ENCODE measurements around the gene MRPS31. TPM values are rescaled to one million over a fixed set of nuclear protein-coding genes. Genes with fewer than 3 reads are reported as not detected.
A peak's percentile ranks its signal among the peaks of the same experiment; 100 is the strongest.

Gene MRPS31
- total RNA-seq, 1 donor from 2014 or later, result 15.1 TPM

DNA sequence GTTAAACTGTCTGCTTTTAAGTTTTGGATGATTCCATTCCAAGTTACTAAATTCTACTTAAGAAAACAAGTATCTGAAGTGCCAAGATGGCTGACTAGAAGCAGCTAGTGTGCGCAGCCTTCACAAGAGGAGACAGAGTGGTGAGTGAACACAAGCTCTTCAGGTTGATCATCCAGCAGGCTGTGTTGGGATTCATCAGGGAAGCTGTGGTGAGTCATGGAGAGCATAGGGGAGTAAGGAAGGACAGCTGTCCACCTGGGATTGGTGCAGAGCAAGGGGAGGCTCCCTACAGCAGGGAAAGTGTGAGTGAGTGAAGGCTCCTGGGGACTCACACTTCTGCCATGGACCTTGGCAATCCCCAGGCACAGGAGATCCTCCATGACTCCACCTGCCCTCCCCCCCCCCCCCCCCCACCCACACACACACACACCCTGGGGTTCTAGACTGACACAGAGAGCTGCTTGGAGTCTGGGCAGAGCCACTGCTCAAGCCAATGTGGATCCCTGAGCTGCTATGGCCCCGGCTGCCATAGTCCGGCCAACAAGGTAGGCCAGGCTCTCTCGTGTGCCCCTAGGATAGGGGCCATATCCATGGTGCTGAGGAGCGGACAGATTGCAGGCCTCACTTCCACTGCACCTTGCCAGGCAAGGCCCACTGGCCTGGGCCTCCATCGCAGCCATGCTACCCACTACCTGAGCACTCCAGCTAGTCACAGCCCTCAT is 41.9 kb upstream of the MRPS31 start:
- no peaks in the 10 kb centered on the region for H3K4me1 Mint-ChIP-seq (ENCODE audit: low read depth, unreplicated experiment)
- no peak overlapping the region for H3K4me3 Mint-ChIP-seq (ENCODE audit: unreplicated experiment)
- no peaks in the 10 kb centered on the region for H3K27me3 Mint-ChIP-seq (ENCODE audit: low read depth, unreplicated experiment)
- Histone ChIP-seq H3K9ac (ENCODE audit: low read length) (no peak overlapping the region), H3K4me3 (ENCODE audit: insufficient read depth, low read depth, low read length) (no peak overlapping the region), H2AFZ (ENCODE audit: low read depth, low read length) (no peak overlapping the region), H3K36me3 (ENCODE audit: insufficient read depth, low read length) (peaks cover 10% of the 10 kb centered on the region), H3K4me2 (ENCODE audit: low read length) (no peak overlapping the region), H3K9me3 (ENCODE audit: insufficient read depth, low read depth, low read length) (no peaks in the 10 kb centered on the region), H3K79me2 (ENCODE audit: insufficient read depth, low read length) (no peaks in the 10 kb centered on the region), H3K27me3 (ENCODE audit: insufficient read depth, low read length) (no peaks in the 10 kb centered on the region), H3K4me1 (ENCODE audit: insufficient read depth, low read length) (no peaks in the 10 kb centered on the region), H4K20me1 (ENCODE audit: insufficient read depth, low read length) (no peaks in the 10 kb centered on the region), H3K27ac (ENCODE audit: low read depth, low read length) (no peak overlapping the region)
- TF ChIP-seq, protein P1, sequence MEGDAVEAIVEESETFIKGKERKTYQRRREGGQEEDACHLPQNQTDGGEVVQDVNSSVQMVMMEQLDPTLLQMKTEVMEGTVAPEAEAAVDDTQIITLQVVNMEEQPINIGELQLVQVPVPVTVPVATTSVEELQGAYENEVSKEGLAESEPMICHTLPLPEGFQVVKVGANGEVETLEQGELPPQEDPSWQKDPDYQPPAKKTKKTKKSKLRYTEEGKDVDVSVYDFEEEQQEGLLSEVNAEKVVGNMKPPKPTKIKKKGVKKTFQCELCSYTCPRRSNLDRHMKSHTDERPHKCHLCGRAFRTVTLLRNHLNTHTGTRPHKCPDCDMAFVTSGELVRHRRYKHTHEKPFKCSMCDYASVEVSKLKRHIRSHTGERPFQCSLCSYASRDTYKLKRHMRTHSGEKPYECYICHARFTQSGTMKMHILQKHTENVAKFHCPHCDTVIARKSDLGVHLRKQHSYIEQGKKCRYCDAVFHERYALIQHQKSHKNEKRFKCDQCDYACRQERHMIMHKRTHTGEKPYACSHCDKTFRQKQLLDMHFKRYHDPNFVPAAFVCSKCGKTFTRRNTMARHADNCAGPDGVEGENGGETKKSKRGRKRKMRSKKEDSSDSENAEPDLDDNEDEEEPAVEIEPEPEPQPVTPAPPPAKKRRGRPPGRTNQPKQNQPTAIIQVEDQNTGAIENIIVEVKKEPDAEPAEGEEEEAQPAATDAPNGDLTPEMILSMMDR (IDR thresholded peaks at IDR 0.05; ENCODE audit: insufficient read depth, low read depth, low read length), result no peak
- no peak for TF ChIP-seq EZH2 (IDR thresholded peaks at IDR 0.05; ENCODE audit: insufficient read depth, low read length)
- H3K36me3 Mint-ChIP-seq (ENCODE audit: low read depth, unreplicated experiment), result peaks cover 24% of the 10 kb centered on the region
- peaks cover 9% of the 10 kb centered on the region for H3K9me3 Mint-ChIP-seq (ENCODE audit: unreplicated experiment)
- FAIRE-seq, result no peak
- H3K27ac Mint-ChIP-seq (ENCODE audit: unreplicated experiment), result no peak overlapping the region
- peak; percentile 17 for DNase-seq (ENCODE audit: low read depth)

GRCh38 chr13:40812102-40812501 is 41.1 kb upstream of the MRPS31 start:
- Mint-ChIP-seq H3K36me3 (ENCODE audit: low read depth, unreplicated experiment) (peaks cover 24% of the 10 kb centered on the region), H3K27ac (ENCODE audit: unreplicated experiment) (no peak overlapping the region), H3K27me3 (ENCODE audit: low read depth, unreplicated experiment) (no peaks in the 10 kb centered on the region), H3K4me3 (ENCODE audit: unreplicated experiment) (no peak overlapping the region), H3K4me1 (ENCODE audit: low read depth, unreplicated experiment) (no peaks in the 10 kb centered on the region), H3K9me3 (ENCODE audit: unreplicated experiment) (peaks cover 9% of the 10 kb centered on the region)
- no peak for DNase-seq (ENCODE audit: low read depth)
- Histone ChIP-seq H3K27me3 (ENCODE audit: insufficient read depth, low read length) (no peaks in the 10 kb centered on the region), H4K20me1 (ENCODE audit: insufficient read depth, low read length) (no peaks in the 10 kb centered on the region), H3K36me3 (ENCODE audit: insufficient read depth, low read length) (peaks cover 10% of the 10 kb centered on the region), H3K9me3 (ENCODE audit: insufficient read depth, low read depth, low read length) (no peaks in the 10 kb centered on the region), H3K9ac (ENCODE audit: low read length) (no peak overlapping the region), H3K4me2 (ENCODE audit: low read length) (no peak overlapping the region), H3K79me2 (ENCODE audit: insufficient read depth, low read length) (no peaks in the 10 kb centered on the region), H3K4me1 (ENCODE audit: insufficient read depth, low read length) (no peaks in the 10 kb centered on the region), H3K4me3 (ENCODE audit: insufficient read depth, low read depth, low read length) (no peak overlapping the region), H2AFZ (ENCODE audit: low read depth, low read length) (no peak overlapping the region), H3K27ac (ENCODE audit: low read depth, low read length) (no peak overlapping the region)
- FAIRE-seq, result no peak
- TF ChIP-seq, protein P1 (IDR thresholded peaks at IDR 0.05; ENCODE audit: insufficient read depth, low read depth, low read length), result no peak
- TF ChIP-seq EZH2 (IDR thresholded peaks at IDR 0.05; ENCODE audit: insufficient read depth, low read length), result no peak

DNA sequence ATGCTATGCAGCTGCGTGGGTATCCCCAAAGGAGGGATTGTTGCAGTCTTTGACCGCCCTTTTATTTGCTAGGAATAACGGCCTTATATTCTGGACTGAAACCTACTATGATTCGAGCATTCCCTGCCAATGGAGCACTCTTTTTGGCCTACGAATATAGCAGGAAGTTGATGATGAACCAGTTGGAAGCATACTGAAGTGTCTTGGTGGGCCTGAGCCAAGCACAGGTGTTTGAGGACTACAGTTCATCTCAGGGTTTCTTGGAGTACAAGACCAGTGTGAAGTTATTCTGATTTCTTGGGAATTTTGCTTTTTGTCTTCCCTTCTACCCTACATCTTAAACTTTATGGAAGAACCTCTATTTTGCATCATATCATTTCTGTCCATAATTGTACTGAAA is 38.5 kb upstream of the MRPS31 start:
- Histone ChIP-seq H2AFZ (ENCODE audit: low read depth, low read length) (no peak overlapping the region), H4K20me1 (ENCODE audit: insufficient read depth, low read length) (no peaks in the 10 kb centered on the region), H3K79me2 (ENCODE audit: insufficient read depth, low read length) (no peaks in the 10 kb centered on the region), H3K27ac (ENCODE audit: low read depth, low read length) (no peak overlapping the region), H3K4me2 (ENCODE audit: low read length) (no peak overlapping the region), H3K27me3 (ENCODE audit: insufficient read depth, low read length) (no peaks in the 10 kb centered on the region), H3K36me3 (ENCODE audit: insufficient read depth, low read length) (peaks cover 17% of the 10 kb centered on the region), H3K4me3 (ENCODE audit: insufficient read depth, low read depth, low read length) (no peak overlapping the region), H3K9me3 (ENCODE audit: insufficient read depth, low read depth, low read length) (no peaks in the 10 kb centered on the region), H3K9ac (ENCODE audit: low read length) (no peak overlapping the region), H3K4me1 (ENCODE audit: insufficient read depth, low read length) (no peaks in the 10 kb centered on the region)
- DNase-seq (ENCODE audit: low read depth), result no peak
- Mint-ChIP-seq H3K4me3 (ENCODE audit: unreplicated experiment) (no peak overlapping the region), H3K27ac (ENCODE audit: unreplicated experiment) (no peak overlapping the region), H3K4me1 (ENCODE audit: low read depth, unreplicated experiment) (no peaks in the 10 kb centered on the region), H3K36me3 (ENCODE audit: low read depth, unreplicated experiment) (peaks cover 27% of the 10 kb centered on the region), H3K9me3 (ENCODE audit: unreplicated experiment) (peaks cover 2% of the 10 kb centered on the region), H3K27me3 (ENCODE audit: low read depth, unreplicated experiment) (no peaks in the 10 kb centered on the region)
- TF ChIP-seq, protein P1 (IDR thresholded peaks at IDR 0.05; ENCODE audit: insufficient read depth, low read depth, low read length), result no peak
- no peak for TF ChIP-seq EZH2 (IDR thresholded peaks at IDR 0.05; ENCODE audit: insufficient read depth, low read length)
- FAIRE-seq, result no peak

All from astrocyte (in vitro differentiated cells and primary cell).